WTC11 (cell line): Measurements from ENCODE around the gene TSPAN10. TPM values are rescaled to one million over a fixed set of nuclear protein-coding genes. Genes with fewer than 3 reads are reported as not detected.

Source experiments
- ATAC-seq: fragments of 200-7000 bp; cut with Tn5 transposase; 2 replicates; pipeline ENCODE4 v1.10.0; 2021; ENCODE audit warnings: mild to moderate bottlenecking, moderate library complexity
- CTCF ChIA-PET: fragments of 300-600 bp; sonication (Branson Sonifier 250); formaldehyde crosslinking; loops from one replicate; lab custom pipeline; 2021; ENCODE audit warnings: antibody characterized with exemption; lab: Charles Lee
- POLR2A ChIA-PET: fragments of 350-600 bp; sonication (Branson Sonifier 250); formaldehyde crosslinking; loops from one replicate; lab custom pipeline; 2021; ENCODE audit warnings: antibody characterized with exemption; lab: Charles Lee
- DNase-seq: peaks from one replicate; pipeline ENCODE4 v3.0.0; 2021; ENCODE audit warnings: low spot score
- H3K27ac Mint-ChIP-seq: 2 replicates; pipeline ENCODE4 v1.8.0; 2021; ENCODE audit warnings: mixed read lengths
- H3K27me3 Mint-ChIP-seq: 2 replicates; pipeline ENCODE4 v1.8.0; 2021; ENCODE audit warnings: low read depth, mild to moderate bottlenecking, moderate library complexity, mixed read lengths
- H3K36me3 Mint-ChIP-seq: 2 replicates; pipeline ENCODE4 v1.8.0; 2021; ENCODE audit warnings: mixed read lengths
- H3K4me1 Mint-ChIP-seq: 2 replicates; pipeline ENCODE4 v1.8.0; 2022; ENCODE audit warnings: mixed read lengths
- H3K4me3 Mint-ChIP-seq: 2 replicates; pipeline ENCODE4 v1.8.0; 2021; ENCODE audit warnings: mild to moderate bottlenecking, moderate library complexity, mixed read lengths
- H3K9me3 Mint-ChIP-seq: 2 replicates; pipeline ENCODE4 v1.8.0; 2021; ENCODE audit warnings: mixed read lengths
- AR ChIP-seq: fragments of 250-450 bp; sonication (Bioruptor Pico); IDR thresholded peaks from 2 replicates; pipeline ENCODE4 v1.9.0; 2021; ENCODE audit warnings: mild to moderate bottlenecking
- ELF4 ChIP-seq: sonication (generic); formaldehyde crosslinking; IDR thresholded peaks from 2 replicates; pipeline ENCODE4 v1.8.1; 2022; ENCODE audit warnings: low read depth, mild to moderate bottlenecking, moderate library complexity, missing genetic modification reagents
- EMX1 ChIP-seq: fragments of 250-450 bp; sonication (Bioruptor Pico); IDR thresholded peaks from 2 replicates; pipeline ENCODE4 v1.8.0; 2021; ENCODE audit warnings: mild to moderate bottlenecking
- FOXJ3 ChIP-seq: sonication (generic); formaldehyde crosslinking; IDR thresholded peaks from 2 replicates; pipeline ENCODE4 v1.9.0; 2021; ENCODE audit warnings: missing genetic modification reagents, mild to moderate bottlenecking, borderline replicate concordance
- FOXK1 ChIP-seq: sonication (generic); formaldehyde crosslinking; IDR thresholded peaks from 2 replicates; pipeline ENCODE4 v1.8.0; 2022; ENCODE audit warnings: mild to moderate bottlenecking, moderate library complexity, missing genetic modification reagents
- FOXP1 ChIP-seq: sonication (generic); formaldehyde crosslinking; IDR thresholded peaks from 2 replicates; pipeline ENCODE4 v1.8.0; 2022; ENCODE audit warnings: missing genetic modification reagents, mild to moderate bottlenecking, moderate library complexity, borderline replicate concordance
- GABPB1 ChIP-seq: sonication (generic); formaldehyde crosslinking; IDR thresholded peaks from 2 replicates; pipeline ENCODE4 v1.8.1; 2023; ENCODE audit warnings: mild to moderate bottlenecking, missing genetic modification reagents
- GTF2I ChIP-seq: fragments of 250-450 bp; sonication (Bioruptor Pico); conservative IDR thresholded peaks from 2 replicates; pipeline ENCODE4 v1.4.0; 2021; ENCODE audit warnings: mild to moderate bottlenecking
- JUN ChIP-seq: sonication (generic); formaldehyde crosslinking; IDR thresholded peaks from 2 replicates; pipeline ENCODE4 v1.8.0; 2023; ENCODE audit warnings: mild to moderate bottlenecking, missing genetic modification reagents
- NR3C1 ChIP-seq: sonication (generic); formaldehyde crosslinking; conservative IDR thresholded peaks from 2 replicates; pipeline ENCODE4 v1.8.1; 2023; ENCODE audit warnings: low read depth, mild to moderate bottlenecking, missing genetic modification reagents
- RORB ChIP-seq: fragments of 250-450 bp; sonication (Bioruptor Pico); IDR thresholded peaks from 2 replicates; pipeline ENCODE4 v1.9.0; 2021; ENCODE audit warnings: mild to moderate bottlenecking
- SMAD3 ChIP-seq: sonication (generic); formaldehyde crosslinking; IDR thresholded peaks from 2 replicates; pipeline ENCODE4 v1.8.0; 2022; ENCODE audit warnings: missing genetic modification reagents, mild to moderate bottlenecking, borderline replicate concordance
- SMAD4 ChIP-seq: sonication (generic); formaldehyde crosslinking; IDR thresholded peaks from 2 replicates; pipeline ENCODE4 v1.8.0; 2022; ENCODE audit warnings: mild to moderate bottlenecking, missing genetic modification reagents
- TEAD4 ChIP-seq: sonication (generic); formaldehyde crosslinking; IDR thresholded peaks from 2 replicates; pipeline ENCODE4 v1.8.0; 2022; ENCODE audit warnings: mild to moderate bottlenecking, missing genetic modification reagents
- ZNF138 ChIP-seq: sonication (generic); formaldehyde crosslinking; conservative IDR thresholded peaks from 2 replicates; pipeline ENCODE4 v1.8.1; 2022; ENCODE audit warnings: mild to moderate bottlenecking, moderate library complexity, missing genetic modification reagents
- ZNF219 ChIP-seq: sonication (generic); formaldehyde crosslinking; IDR thresholded peaks from 2 replicates; pipeline ENCODE4 v1.8.0; 2023; ENCODE audit warnings: missing genetic modification reagents, mild to moderate bottlenecking, borderline replicate concordance
- ZNF232 ChIP-seq: sonication (generic); formaldehyde crosslinking; IDR thresholded peaks from 2 replicates; pipeline ENCODE4 v1.8.0; 2022; ENCODE audit warnings: mild to moderate bottlenecking, missing genetic modification reagents
- total RNA-seq: library from RNA; stranded (reverse); gene quantifications from 3 replicates; pipeline ENCODE4 v1.2.3, GENCODE V29; 2021
- TF ChIP-seq, protein P1 (sequence below): sonication (generic); formaldehyde crosslinking; IDR thresholded peaks from 2 replicates; pipeline ENCODE4 v1.8.1; 2022; ENCODE audit warnings: mild to moderate bottlenecking, missing genetic modification reagents, moderate library complexity, borderline replicate concordance
- TF ChIP-seq, protein P2 (sequence below): sonication (generic); formaldehyde crosslinking; IDR thresholded peaks from 2 replicates; pipeline ENCODE4 v1.8.0; 2022; ENCODE audit warnings: mild to moderate bottlenecking, missing genetic modification reagents
- TF ChIP-seq, protein P3 (sequence below): sonication (generic); formaldehyde crosslinking; IDR thresholded peaks from 2 replicates; pipeline ENCODE4 v1.8.0; 2022; ENCODE audit warnings: mild to moderate bottlenecking, missing genetic modification reagents
- TF ChIP-seq, protein P4 (sequence below): sonication (generic); formaldehyde crosslinking; IDR thresholded peaks from 2 replicates; pipeline ENCODE4 v1.8.1; 2022; ENCODE audit warnings: missing genetic modification reagents, borderline replicate concordance
- TF ChIP-seq, protein P5 (sequence below): fragments of 250-450 bp; sonication (Bioruptor Pico); IDR thresholded peaks from 2 replicates; pipeline ENCODE4 v1.9.0; 2021; ENCODE audit warnings: moderate library complexity, mild to moderate bottlenecking, inconsistent platforms, borderline replicate concordance

The TSPAN10 gene
- total RNA-seq, 1 experiment from 2014 or later = 1.5 TPM

GRCh38 chr17:81662002-81662401 lies 25.0 kb downstream of the TSPAN10 start:
- no peak for DNase-seq
- no peak overlapping the region for H3K4me3 Mint-ChIP-seq
- ATAC-seq = no peak
- peaks cover 8% of the 10 kb centered on the region for H3K4me1 Mint-ChIP-seq
- H3K27ac Mint-ChIP-seq = no peak overlapping the region
- H3K27me3 Mint-ChIP-seq = no peaks in the 10 kb centered on the region
- H3K36me3 Mint-ChIP-seq = peaks cover 7% of the 10 kb centered on the region
- ChIA-PET CTCF (no interaction called here), POLR2A (no interaction called here)
- no peaks in the 10 kb centered on the region for H3K9me3 Mint-ChIP-seq
- TF ChIP-seq, protein P1, sequence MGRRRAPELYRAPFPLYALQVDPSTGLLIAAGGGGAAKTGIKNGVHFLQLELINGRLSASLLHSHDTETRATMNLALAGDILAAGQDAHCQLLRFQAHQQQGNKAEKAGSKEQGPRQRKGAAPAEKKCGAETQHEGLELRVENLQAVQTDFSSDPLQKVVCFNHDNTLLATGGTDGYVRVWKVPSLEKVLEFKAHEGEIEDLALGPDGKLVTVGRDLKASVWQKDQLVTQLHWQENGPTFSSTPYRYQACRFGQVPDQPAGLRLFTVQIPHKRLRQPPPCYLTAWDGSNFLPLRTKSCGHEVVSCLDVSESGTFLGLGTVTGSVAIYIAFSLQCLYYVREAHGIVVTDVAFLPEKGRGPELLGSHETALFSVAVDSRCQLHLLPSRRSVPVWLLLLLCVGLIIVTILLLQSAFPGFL (CRISPR knock-in tag) = no peak
- TF ChIP-seq GTF2I (CRISPR knock-in tag) = no peak
- no peak for TF ChIP-seq FOXJ3
- no peak for TF ChIP-seq FOXP1 (CRISPR knock-in tag)
- no peak for TF ChIP-seq JUN
- TF ChIP-seq, protein P2, sequence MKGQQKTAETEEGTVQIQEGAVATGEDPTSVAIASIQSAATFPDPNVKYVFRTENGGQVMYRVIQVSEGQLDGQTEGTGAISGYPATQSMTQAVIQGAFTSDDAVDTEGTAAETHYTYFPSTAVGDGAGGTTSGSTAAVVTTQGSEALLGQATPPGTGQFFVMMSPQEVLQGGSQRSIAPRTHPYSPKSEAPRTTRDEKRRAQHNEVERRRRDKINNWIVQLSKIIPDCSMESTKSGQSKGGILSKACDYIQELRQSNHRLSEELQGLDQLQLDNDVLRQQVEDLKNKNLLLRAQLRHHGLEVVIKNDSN = no peak
- TF ChIP-seq EMX1 (CRISPR knock-in tag) = no peak
- TF ChIP-seq ZNF219 (CRISPR knock-in tag) = no peak
- TF ChIP-seq ZNF138 (CRISPR knock-in tag) = no peak
- TF ChIP-seq AR (CRISPR knock-in tag) = no peak
- TF ChIP-seq TEAD4 (CRISPR knock-in tag) = no peak
- TF ChIP-seq FOXK1 = no peak
- TF ChIP-seq SMAD3 (CRISPR knock-in tag) = no peak
- TF ChIP-seq, protein P3, sequence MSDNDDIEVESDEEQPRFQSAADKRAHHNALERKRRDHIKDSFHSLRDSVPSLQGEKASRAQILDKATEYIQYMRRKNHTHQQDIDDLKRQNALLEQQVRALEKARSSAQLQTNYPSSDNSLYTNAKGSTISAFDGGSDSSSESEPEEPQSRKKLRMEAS = no peak
- TF ChIP-seq SMAD4 (CRISPR knock-in tag) = no peak
- no peak for TF ChIP-seq ZNF232 (CRISPR knock-in tag)
- TF ChIP-seq, protein P4, sequence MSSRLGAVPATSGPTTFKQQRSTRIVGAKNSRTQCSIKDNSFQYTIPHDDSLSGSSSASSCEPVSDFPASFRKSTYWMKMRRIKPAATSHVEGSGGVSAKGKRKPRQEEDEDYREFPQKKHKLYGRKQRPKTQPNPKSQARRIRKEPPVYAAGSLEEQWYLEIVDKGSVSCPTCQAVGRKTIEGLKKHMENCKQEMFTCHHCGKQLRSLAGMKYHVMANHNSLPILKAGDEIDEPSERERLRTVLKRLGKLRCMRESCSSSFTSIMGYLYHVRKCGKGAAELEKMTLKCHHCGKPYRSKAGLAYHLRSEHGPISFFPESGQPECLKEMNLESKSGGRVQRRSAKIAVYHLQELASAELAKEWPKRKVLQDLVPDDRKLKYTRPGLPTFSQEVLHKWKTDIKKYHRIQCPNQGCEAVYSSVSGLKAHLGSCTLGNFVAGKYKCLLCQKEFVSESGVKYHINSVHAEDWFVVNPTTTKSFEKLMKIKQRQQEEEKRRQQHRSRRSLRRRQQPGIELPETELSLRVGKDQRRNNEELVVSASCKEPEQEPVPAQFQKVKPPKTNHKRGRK (CRISPR knock-in tag) = no peak
- TF ChIP-seq, protein P5, sequence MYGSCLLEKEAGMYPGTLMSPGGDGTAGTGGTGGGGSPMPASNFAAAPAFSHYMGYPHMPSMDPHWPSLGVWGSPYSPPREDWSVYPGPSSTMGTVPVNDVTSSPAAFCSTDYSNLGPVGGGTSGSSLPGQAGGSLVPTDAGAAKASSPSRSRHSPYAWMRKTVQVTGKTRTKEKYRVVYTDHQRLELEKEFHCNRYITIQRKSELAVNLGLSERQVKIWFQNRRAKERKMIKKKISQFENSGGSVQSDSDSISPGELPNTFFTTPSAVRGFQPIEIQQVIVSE = no peak
- TF ChIP-seq RORB = no peak
- no peak for TF ChIP-seq NR3C1 (CRISPR knock-in tag)

- ChIA-PET POLR2A (no interaction called here), CTCF (interaction anchor here (1.0 kb wide), 2 partner anchors 19 to 30 kb away, joined by 3 to 7 read pairs; partner anchors contain the start of gene ARL16)
- Mint-ChIP-seq H3K27ac (no peak overlapping the region), H3K4me1 (peaks cover 21% of the 10 kb centered on the region), H3K36me3 (peaks cover 19% of the 10 kb centered on the region), H3K9me3 (no peaks in the 10 kb centered on the region), H3K4me3 (peak overlapping the region; percentile 8; the same call in 1 of the 2 replicates), H3K27me3 (no peaks in the 10 kb centered on the region)
- ATAC-seq = no peak
- TF ChIP-seq GABPB1 (CRISPR knock-in tag) (no peak), ELF4 (no peak)
- no peak for DNase-seq
Observed at GRCh38 chr17:81664051-81664470, 27.1 kb downstream of the TSPAN10 start.
